Fibroblast of lung (primary cell): ENCODE measurements around the gene BEND2. TPM values are rescaled to one million over a fixed set of nuclear protein-coding genes. Genes with fewer than 3 reads are reported as not detected.

ENCODE experiments used
- DNase-seq, 2 donors: peaks; one replicate each; pipeline versions ENCODE4 v3.0.0 to v3.0.0-alpha.2; 2010; ENCODE audit warnings: low read depth in 2 of 2
- H2AFZ ChIP-seq: 2 replicates; pipeline ENCODE4 v1.5.1; 2012; ENCODE audit warnings: low read length, control low read depth, inconsistent platforms
- H3K27ac ChIP-seq: 2 replicates; pipeline ENCODE4 v1.5.1; 2011; ENCODE audit warnings: low read length, control low read depth; ENCODE audit not compliant: insufficient read depth
- H3K27me3 ChIP-seq: 2 replicates; pipeline ENCODE4 v1.5.1; 2011; ENCODE audit warnings: mild to moderate bottlenecking, low read length; ENCODE audit not compliant: control insufficient read depth, insufficient read depth
- H3K36me3 ChIP-seq: 2 replicates; pipeline ENCODE4 v1.5.1; 2011; ENCODE audit warnings: low read length; ENCODE audit not compliant: control insufficient read depth, insufficient read depth
- H3K4me1 ChIP-seq: 2 replicates; pipeline ENCODE4 v1.5.1; 2011; ENCODE audit warnings: low read length; ENCODE audit not compliant: control insufficient read depth, insufficient read depth; ENCODE audit errors: extremely low read depth
- H3K4me2 ChIP-seq: 2 replicates; pipeline ENCODE4 v1.5.1; 2011; ENCODE audit warnings: low read length, control low read depth; ENCODE audit not compliant: insufficient read depth; ENCODE audit errors: extremely low read depth
- H3K4me3 ChIP-seq, 4 experiments: fragments of 200-600 bp in 1 of 4; sonication (generic) in 1 of 4; replicated peaks in 1 of 4; 2 replicates each; pipeline ENCODE4 v1.5.1; 2011 to 2016; ENCODE audit warnings: low read length in 4 of 4, low read depth in 3 of 4, mild to moderate bottlenecking in 3 of 4, control low read depth in 2 of 4, inconsistent platforms in 1 of 4, mixed read lengths in 1 of 4; ENCODE audit not compliant: insufficient read depth in 1 of 4; ENCODE audit errors: control extremely low read depth in 1 of 4
- H3K79me2 ChIP-seq: 2 replicates; pipeline ENCODE4 v1.5.1; 2012; ENCODE audit warnings: mild to moderate bottlenecking, low read length, inconsistent platforms; ENCODE audit not compliant: control insufficient read depth, insufficient read depth
- H3K9ac ChIP-seq: 2 replicates; pipeline ENCODE4 v1.5.1; 2011; ENCODE audit warnings: mild to moderate bottlenecking, low read length, control low read depth; ENCODE audit not compliant: insufficient read depth
- H3K9me3 ChIP-seq: 2 replicates; pipeline ENCODE4 v1.5.1; 2012; ENCODE audit warnings: low read depth, low read length; ENCODE audit not compliant: control insufficient read depth, insufficient read depth
- H4K20me1 ChIP-seq: 2 replicates; pipeline ENCODE4 v1.5.1; 2011; ENCODE audit warnings: low read length; ENCODE audit not compliant: control insufficient read depth, insufficient read depth; ENCODE audit errors: extremely low read depth
- CTCF ChIP-seq, 2 donors: IDR thresholded peaks in 1 of 2; conservative IDR thresholded peaks in 1 of 2; 1 replicate in 1 of 2; 2 replicates in 1 of 2; pipeline ENCODE4 v1.5.1; 2011 to 2012; ENCODE audit warnings: low read length in 2 of 2, control low read depth in 1 of 2, inconsistent platforms in 1 of 2, low read depth in 1 of 2, mild to moderate bottlenecking in 1 of 2
- EZH2 ChIP-seq: IDR thresholded peaks from 2 replicates; pipeline ENCODE4 v1.5.1; 2012; ENCODE audit warnings: low read length, control low read depth, mild to moderate bottlenecking; ENCODE audit errors: missing control alignments
- polyA plus RNA-seq, 2 donors: library from polyadenylated mRNA; depleted of rRNA in 1 of 2; stranded (reverse) in 1 of 2; unstranded in 1 of 2; fragments of >200 nt; gene quantifications; 2 replicates each; pipeline ENCODE4 v1.2.1, GENCODE V29; 2011 to 2012; ENCODE audit warnings: missing spikeins in 1 of 2
- total RNA-seq: library from RNA; depleted of rRNA; stranded (reverse); fragments of >200 nt; gene quantifications from 2 replicates; pipeline ENCODE4 v1.2.1, GENCODE V29; 2014

BEND2 gene
- total and polyA plus RNA-seq, 2 donors (not counting 1 experiment from before 2014, with no cell fraction given), result not detected

- H3K9me3 ChIP-seq, result no peaks in the 10 kb centered on the region
- no peaks in the 10 kb centered on the region for H3K4me1 ChIP-seq
- no peaks in the 10 kb centered on the region for H3K27me3 ChIP-seq
- TF ChIP-seq CTCF (conservative IDR thresholded peaks at IDR 0.05 in 1 of 2, IDR thresholded peaks at IDR 0.05 in 1 of 2; ENCODE audit: low read depth in 1 of 2, low read length in 2 of 2) (no peak), EZH2 (no peak)
- no peaks in the 10 kb centered on the region for H3K79me2 ChIP-seq
- H3K27ac ChIP-seq, result no peak overlapping the region
- H3K4me2 ChIP-seq, result no peak overlapping the region
- H4K20me1 ChIP-seq, result no peaks in the 10 kb centered on the region
- no peak overlapping the region for H3K4me3 ChIP-seq
- H2AFZ ChIP-seq, result no peak overlapping the region
- no peaks in the 10 kb centered on the region for H3K36me3 ChIP-seq
- no peak for DNase-seq
- H3K9ac ChIP-seq, result no peak overlapping the region
These were observed 41.2 kb downstream of the BEND2 start for GRCh38 chrX:18179446-18179845.

- Histone ChIP-seq H3K4me3 (no peak overlapping the region), H3K9me3 (no peaks in the 10 kb centered on the region), H2AFZ (no peak overlapping the region), H3K36me3 (no peaks in the 10 kb centered on the region), H3K79me2 (no peaks in the 10 kb centered on the region), H3K4me1 (no peaks in the 10 kb centered on the region), H3K9ac (no peak overlapping the region), H3K27ac (no peak overlapping the region), H4K20me1 (no peaks in the 10 kb centered on the region), H3K27me3 (no peaks in the 10 kb centered on the region), H3K4me2 (no peak overlapping the region)
- TF ChIP-seq EZH2 (no peak), CTCF (conservative IDR thresholded peaks at IDR 0.05 in 1 of 2, IDR thresholded peaks at IDR 0.05 in 1 of 2; ENCODE audit: low read depth in 1 of 2, low read length in 2 of 2) (no peak)
- DNase-seq, result no peak
These were observed 45.7 kb downstream of the BEND2 start for GRCh38 chrX:18174971-18175370.

- Histone ChIP-seq H3K4me2 (no peak overlapping the region), H3K27ac (no peak overlapping the region), H2AFZ (no peak overlapping the region), H4K20me1 (no peaks in the 10 kb centered on the region), H3K9me3 (no peaks in the 10 kb centered on the region), H3K36me3 (no peaks in the 10 kb centered on the region), H3K27me3 (no peaks in the 10 kb centered on the region), H3K4me1 (no peaks in the 10 kb centered on the region), H3K4me3 (no peak overlapping the region), H3K9ac (no peak overlapping the region), H3K79me2 (no peaks in the 10 kb centered on the region)
- DNase-seq, result no peak
- TF ChIP-seq CTCF (conservative IDR thresholded peaks at IDR 0.05 in 1 of 2, IDR thresholded peaks at IDR 0.05 in 1 of 2; ENCODE audit: low read depth in 1 of 2, low read length in 2 of 2) (no peak), EZH2 (no peak)
These were observed 46.5 kb downstream of the BEND2 start for GRCh38 chrX:18174209-18174608.
